Endothelial cell of umbilical vein (primary cell): ENCODE measurements around the gene LONP1. TPM values are rescaled to one million over a fixed set of nuclear protein-coding genes. Genes with fewer than 3 reads are reported as not detected.

Source experiments
- BruUV-seq: library from RNA; stranded (reverse); fragments of 400-500 nt; replicated peaks from 2 replicates; lab custom pipeline; 2021; lab: Mats Ljungman, UMichigan
- CTCF ChIA-PET: fragments of 300-600, 350-600 bp; sonication (Branson Sonifier 250); formaldehyde crosslinking; loops from one replicate; lab custom pipeline; 2021; ENCODE audit warnings: antibody characterized with exemption, inconsistent platforms; lab: Charles Lee
- POLR2A ChIA-PET: fragments of 300-600, 350-600 bp; sonication (Branson Sonifier 250); formaldehyde crosslinking; loops from one replicate; lab custom pipeline; 2021; ENCODE audit warnings: antibody characterized with exemption, inconsistent platforms; lab: Charles Lee
- DNase-seq: peaks from one replicate; pipeline ENCODE4 v3.0.0-alpha.2; 2011; ENCODE audit warnings: low read depth, low spot score
- FAIRE-seq: peaks from 2 replicates; lab custom pipeline; 2011; peaks lifted over from hg19 to GRCh38; lab: Jason Lieb, UNC
- H2AFZ ChIP-seq: 2 replicates; pipeline ENCODE4 v1.6.0; 2012; ENCODE audit warnings: low read depth, low read length, control low read depth, inconsistent platforms
- H3K27ac ChIP-seq: 2 replicates; pipeline ENCODE4 v1.5.1; 2011; ENCODE audit warnings: low read depth, mild to moderate bottlenecking, control low read depth, low read length, moderate library complexity; ENCODE audit not compliant: insufficient read depth
- H3K27me3 ChIP-seq, 2 experiments: 2 replicates each; pipeline versions ENCODE4 v1.6.0 to v1.6.1; 2011; ENCODE audit warnings: low read length in 2 of 2, mixed read lengths in 1 of 2; ENCODE audit not compliant: control insufficient read depth in 2 of 2, insufficient read depth in 2 of 2
- H3K36me3 ChIP-seq, 2 experiments: 2 replicates in 1 of 2; 3 replicates in 1 of 2; pipeline ENCODE4 v1.5.1; 2011; ENCODE audit warnings: low read length in 2 of 2, mild to moderate bottlenecking in 1 of 2, moderate library complexity in 1 of 2; ENCODE audit not compliant: control insufficient read depth in 2 of 2, insufficient read depth in 2 of 2; ENCODE audit errors: extremely low read depth in 1 of 2
- H3K4me1 ChIP-seq: 3 replicates; pipeline ENCODE4 v1.5.1; 2011; ENCODE audit warnings: mild to moderate bottlenecking, low read length; ENCODE audit not compliant: control insufficient read depth, insufficient read depth; ENCODE audit errors: extremely low read depth
- H3K4me2 ChIP-seq: 2 replicates; pipeline ENCODE4 v1.6.1; 2011; ENCODE audit warnings: low read length, control low read depth, mixed read lengths; ENCODE audit not compliant: insufficient read depth
- H3K4me3 ChIP-seq, 3 experiments: fragments of 200-600 bp in 1 of 3; sonication (generic), shearing (Covaris generic) in 1 of 3; replicated peaks in 1 of 3; 2 replicates each; pipeline ENCODE4 v1.5.1; 2011 to 2016; ENCODE audit warnings: control low read depth in 3 of 3, low read length in 3 of 3, mild to moderate bottlenecking in 2 of 3, inconsistent platforms in 1 of 3, low read depth in 1 of 3, moderate library complexity in 1 of 3; ENCODE audit not compliant: insufficient read depth in 1 of 3
- H3K79me2 ChIP-seq: 2 replicates; pipeline ENCODE4 v1.6.0; 2012; ENCODE audit warnings: low read length, inconsistent platforms; ENCODE audit not compliant: control insufficient read depth, insufficient read depth
- H3K9ac ChIP-seq: replicated peaks from 2 replicates; pipeline ENCODE3; 2011; ENCODE audit warnings: low read length, control low read depth; ENCODE audit not compliant: insufficient read depth; ENCODE audit errors: extremely low read depth
- H3K9me1 ChIP-seq: replicated peaks from 3 replicates; pipeline ENCODE4 v1.6.0; 2011; ENCODE audit warnings: mild to moderate bottlenecking, low read length; ENCODE audit not compliant: control insufficient read depth, insufficient read depth; ENCODE audit errors: extremely low read depth
- H3K9me3 ChIP-seq: replicated peaks from 2 replicates; pipeline ENCODE4 v1.5.1; 2012; ENCODE audit warnings: low read length, inconsistent platforms; ENCODE audit not compliant: control insufficient read depth, insufficient read depth
- H4K20me1 ChIP-seq: replicated peaks from 2 replicates; pipeline ENCODE3; 2011; ENCODE audit warnings: mild to moderate bottlenecking, low read length; ENCODE audit not compliant: control insufficient read depth, insufficient read depth; ENCODE audit errors: extremely low read depth
- FOS ChIP-seq: IDR thresholded peaks from 2 replicates; pipeline ENCODE4 v1.6.1; 2011; ENCODE audit warnings: mild to moderate bottlenecking, low read length, moderate library complexity, borderline replicate concordance; ENCODE audit not compliant: insufficient read depth
- GATA2 ChIP-seq: IDR thresholded peaks from 2 replicates; pipeline ENCODE4 v1.7.0; 2011; ENCODE audit warnings: low read depth, mild to moderate bottlenecking, moderate library complexity, mixed read lengths, low read length; ENCODE audit not compliant: insufficient read length, insufficient read depth
- MYC ChIP-seq: IDR thresholded peaks from one replicate; pipeline ENCODE4 v1.6.1; 2011; ENCODE audit warnings: mild to moderate bottlenecking, low read depth, low read length
- POLR2AphosphoS5 ChIP-seq: IDR thresholded peaks from 2 replicates; pipeline ENCODE4 v1.6.1; 2012; ENCODE audit warnings: low read depth, mild to moderate bottlenecking, control low read depth, low read length, moderate library complexity; ENCODE audit not compliant: insufficient read depth
- dilution Hi-C: fragments of 300-500 bp; cut with MboI; formaldehyde crosslinking; loops from one replicate; pipeline ENCODE4 v1.15.0; 2019; ENCODE audit warnings: low sequenced_read_pairs; ENCODE audit not compliant: extremely low pct_ligation_motif_present
- intact Hi-C: fragments of 100-400 bp; cut with micrococcal nuclease; formaldehyde crosslinking; loops from one replicate; pipeline ENCODE4 v1.10.0; 2022
- polyA plus RNA-seq, 4 experiments: library from polyadenylated mRNA; depleted of rRNA in 3 of 4; stranded (reverse) in 3 of 4; unstranded in 1 of 4; fragments of >200 nt; gene quantifications; 2 replicates each; pipeline versions ENCODE4 v1.2.1 to v1.2.3, GENCODE V29; 2011 to 2012; ENCODE audit warnings: missing spikeins in 1 of 4
- total RNA-seq: library from RNA; stranded (reverse); gene quantifications from 2 replicates; pipeline ENCODE4 v1.2.3, GENCODE V29; 2021
- TF ChIP-seq, protein P1 (sequence below): IDR thresholded peaks from 2 replicates; pipeline ENCODE4 v1.6.1; 2011; ENCODE audit not compliant: insufficient read depth, insufficient read length

The LONP1 gene
- total and polyA plus RNA-seq, 2 donors (not counting 3 experiments of a cell fraction or from before 2014, with no cell fraction given), result 70.0 to 95.7 TPM

DNA sequence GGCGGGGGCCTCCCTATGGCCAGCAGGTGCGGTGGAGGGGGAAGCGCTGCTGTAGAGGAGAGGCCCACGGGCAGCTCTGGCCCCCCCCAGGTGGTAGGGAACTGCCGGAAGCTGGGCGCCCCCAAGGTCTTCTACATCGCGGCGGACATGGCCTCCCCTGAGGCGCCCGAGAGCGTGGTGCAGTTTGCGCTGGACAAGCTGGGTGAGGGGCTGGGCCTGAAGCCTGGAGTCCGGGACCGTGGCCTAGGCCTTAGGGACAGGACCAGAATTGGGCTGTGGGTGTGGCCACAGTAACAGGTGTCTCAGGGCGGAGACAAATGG, 33.7 kb downstream of the LONP1 start:
- Histone ChIP-seq H3K27me3 (no peaks in the 10 kb centered on the region), H3K4me2 (peak overlapping the region; percentile 43), H3K36me3 (no peaks in the 10 kb centered on the region), H3K9me1 (no peaks in the 10 kb centered on the region), H3K9ac (no peak overlapping the region), H4K20me1 (no peaks in the 10 kb centered on the region), H3K4me1 (no peaks in the 10 kb centered on the region), H3K4me3 (peak overlapping the region in 1 of 3 experiments; percentile 49), H3K9me3 (no peaks in the 10 kb centered on the region), H3K79me2 (peaks cover 12% of the 10 kb centered on the region), H2AFZ (peak overlapping the region; percentile 77), H3K27ac (no peak overlapping the region)
- ChIA-PET POLR2A (no interaction called here), CTCF (interaction anchor here (1.1 to 1.6 kb wide), 3 partner anchors 10 to 52 kb away, joined by 3 to 11 read pairs (median 4); partner anchors contain the start of genes CATSPERD and LONP1)
- intact Hi-C loops (no loop called here), dilution Hi-C loops (no loop called here)
- FAIRE-seq (no peak), DNase-seq (no peak)
- no TSS peak for BruUV-seq
- TF ChIP-seq POLR2AphosphoS5 (no peak), GATA2 (no peak)

DNA sequence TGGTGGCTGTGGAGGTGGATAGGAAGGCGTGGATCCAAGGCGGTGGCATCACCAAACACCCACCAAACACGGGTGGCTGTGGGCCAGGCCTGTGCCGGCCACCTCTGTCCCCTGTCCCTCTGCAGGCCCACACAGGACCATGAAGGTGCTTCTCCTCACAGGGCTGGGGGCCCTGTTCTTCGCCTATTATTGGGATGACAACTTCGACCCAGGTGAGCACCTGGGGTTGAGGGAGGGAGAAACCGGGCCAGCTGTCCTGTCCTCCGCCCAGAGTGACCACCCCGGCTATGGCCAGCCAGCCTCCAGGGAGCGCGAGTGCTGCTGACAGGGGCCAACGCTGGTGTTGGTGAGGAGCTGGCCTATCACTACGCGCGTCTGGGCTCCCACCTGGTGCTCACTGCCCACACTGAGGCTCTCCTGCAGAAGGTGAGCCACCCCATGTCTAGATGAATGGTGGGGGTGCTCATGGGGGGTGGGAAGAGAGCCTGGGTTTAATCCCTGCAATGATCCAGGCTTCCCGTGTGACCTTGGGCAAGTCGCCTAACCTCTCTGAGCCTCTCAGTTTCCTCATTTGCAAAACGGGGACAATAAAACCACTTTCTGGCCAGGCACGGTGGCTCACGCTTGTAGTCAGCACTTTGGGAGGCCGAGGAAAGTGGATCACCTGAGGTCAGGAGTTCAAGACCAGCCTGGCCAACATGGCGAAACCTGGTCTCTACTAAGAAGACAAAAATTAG, 35.1 kb downstream of the LONP1 start:
- dilution Hi-C loops, result no loop called here
- no peak for FAIRE-seq
- CTCF ChIA-PET, result no interaction called here

More for the DNA sequence above, 35.1 kb downstream of the LONP1 start:
- Histone ChIP-seq H4K20me1 (no peaks in the 10 kb centered on the region), H3K79me2 (peaks cover 2% of the 10 kb centered on the region), H3K27ac (no peak overlapping the region), H3K9me3 (no peaks in the 10 kb centered on the region), H2AFZ (no peak overlapping the region), H3K9me1 (no peaks in the 10 kb centered on the region), H3K27me3 (no peaks in the 10 kb centered on the region), H3K4me3 (no peak overlapping the region), H3K36me3 (no peaks in the 10 kb centered on the region), H3K4me2 (no peak overlapping the region), H3K9ac (no peak overlapping the region), H3K4me1 (peaks cover 5% of the 10 kb centered on the region)
- DNase-seq, result no peak
- BruUV-seq, result no TSS peak
- TF ChIP-seq MYC (no peak), GATA2 (no peak), FOS (no peak)
- TF ChIP-seq, protein P1, sequence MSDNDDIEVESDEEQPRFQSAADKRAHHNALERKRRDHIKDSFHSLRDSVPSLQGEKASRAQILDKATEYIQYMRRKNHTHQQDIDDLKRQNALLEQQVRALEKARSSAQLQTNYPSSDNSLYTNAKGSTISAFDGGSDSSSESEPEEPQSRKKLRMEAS, result no peak
- intact Hi-C loops, result no loop called here
- POLR2A ChIA-PET, result no interaction called here
